Lower leg skin (tissue), 4 donors: Measurements from ENCODE around the gene RASA2. TPM values are rescaled to one million over a fixed set of nuclear protein-coding genes. Genes with fewer than 3 reads are reported as not detected.

Experiments
- DNase-seq, 2 donors: peaks; one replicate each; pipeline ENCODE4 v3.0.0-alpha.2; 2019; ENCODE audit warnings: low spot score in 2 of 2
- H3K4me3 ChIP-seq: fragments of 200-600 bp; sonication (generic); 2 replicates; pipeline ENCODE4 v1.5.1; 2017; ENCODE audit warnings: mild to moderate bottlenecking, low read depth; ENCODE audit not compliant: poor library complexity, severe bottlenecking
- POLR2A ChIP-seq, 2 donors: fragments of 450-650 bp; IDR thresholded peaks; one replicate each; pipeline ENCODE4 v1.6.1; 2016 to 2017; ENCODE audit warnings: antibody characterized with exemption in 2 of 2, mild to moderate bottlenecking in 1 of 2, moderate library complexity in 1 of 2
- WGBS, 2 donors: methylation state at CpG; one replicate each; pipeline ENCODE4 v1.1.5; 2018; 5-methylcytosine and 5-hydroxymethylcytosine counted together
- intact Hi-C: fragments of 100-400 bp; cut with DNase I; formaldehyde crosslinking; loops from one replicate; pipeline ENCODE4 v1.15.0; 2023; ENCODE audit warnings: low total_unique reads
- total RNA-seq, 4 donors: library from RNA; depleted of rRNA; stranded (reverse); fragments of >200 nt; gene quantifications; one replicate each; pipeline ENCODE4 v1.1.0, GENCODE V29; 2016
- TF ChIP-seq, protein P1 (sequence below), 3 donors: fragments of 450-650 bp; IDR thresholded peaks; one replicate each; pipeline ENCODE4 v1.5.1; 2016; ENCODE audit warnings: antibody characterized with exemption in 3 of 3, mild to moderate bottlenecking in 3 of 3, moderate library complexity in 2 of 3

RASA2 gene
- total RNA-seq, 4 donors from 2014 or later: 18.7 to 46.2 (median 21.2) TPM

DNA sequence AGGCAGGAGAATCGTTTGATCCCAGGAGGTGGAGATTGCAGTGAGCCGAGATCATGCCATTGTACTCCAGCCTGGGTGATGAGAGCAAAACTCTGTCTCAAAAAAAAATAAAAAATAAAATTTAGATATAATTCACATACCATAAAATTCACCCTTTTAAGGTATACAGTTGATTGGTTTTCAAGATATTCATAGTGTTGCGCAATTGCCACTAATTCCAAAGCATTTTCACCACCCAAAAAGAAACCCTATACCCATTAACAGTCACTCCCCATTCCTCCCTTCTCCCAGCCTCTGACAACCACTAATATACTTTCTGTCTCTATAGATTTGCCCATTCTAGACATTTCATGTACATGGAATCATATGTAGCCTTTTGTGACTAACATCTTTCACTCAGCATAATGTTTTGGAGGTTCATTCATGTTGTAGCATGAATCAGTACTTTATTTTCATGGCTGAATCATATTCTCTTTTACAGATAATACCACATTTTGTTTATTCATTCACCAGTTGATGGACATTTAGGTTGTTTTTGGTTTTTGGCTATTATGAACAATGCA lies 116.7 kb downstream of the RASA2 start:
- no peak overlapping the region for H3K4me3 ChIP-seq
- intact Hi-C loops: no loop called here
- TF ChIP-seq, protein P1, sequence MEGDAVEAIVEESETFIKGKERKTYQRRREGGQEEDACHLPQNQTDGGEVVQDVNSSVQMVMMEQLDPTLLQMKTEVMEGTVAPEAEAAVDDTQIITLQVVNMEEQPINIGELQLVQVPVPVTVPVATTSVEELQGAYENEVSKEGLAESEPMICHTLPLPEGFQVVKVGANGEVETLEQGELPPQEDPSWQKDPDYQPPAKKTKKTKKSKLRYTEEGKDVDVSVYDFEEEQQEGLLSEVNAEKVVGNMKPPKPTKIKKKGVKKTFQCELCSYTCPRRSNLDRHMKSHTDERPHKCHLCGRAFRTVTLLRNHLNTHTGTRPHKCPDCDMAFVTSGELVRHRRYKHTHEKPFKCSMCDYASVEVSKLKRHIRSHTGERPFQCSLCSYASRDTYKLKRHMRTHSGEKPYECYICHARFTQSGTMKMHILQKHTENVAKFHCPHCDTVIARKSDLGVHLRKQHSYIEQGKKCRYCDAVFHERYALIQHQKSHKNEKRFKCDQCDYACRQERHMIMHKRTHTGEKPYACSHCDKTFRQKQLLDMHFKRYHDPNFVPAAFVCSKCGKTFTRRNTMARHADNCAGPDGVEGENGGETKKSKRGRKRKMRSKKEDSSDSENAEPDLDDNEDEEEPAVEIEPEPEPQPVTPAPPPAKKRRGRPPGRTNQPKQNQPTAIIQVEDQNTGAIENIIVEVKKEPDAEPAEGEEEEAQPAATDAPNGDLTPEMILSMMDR (IDR thresholded peaks at IDR 0.05): no peak
- TF ChIP-seq POLR2A (IDR thresholded peaks at IDR 0.05): no peak
- 97 to 100% methylated on average over 3 of the region's 3 CpGs for WGBS, 2 donors
- DNase-seq: no peak

DNA sequence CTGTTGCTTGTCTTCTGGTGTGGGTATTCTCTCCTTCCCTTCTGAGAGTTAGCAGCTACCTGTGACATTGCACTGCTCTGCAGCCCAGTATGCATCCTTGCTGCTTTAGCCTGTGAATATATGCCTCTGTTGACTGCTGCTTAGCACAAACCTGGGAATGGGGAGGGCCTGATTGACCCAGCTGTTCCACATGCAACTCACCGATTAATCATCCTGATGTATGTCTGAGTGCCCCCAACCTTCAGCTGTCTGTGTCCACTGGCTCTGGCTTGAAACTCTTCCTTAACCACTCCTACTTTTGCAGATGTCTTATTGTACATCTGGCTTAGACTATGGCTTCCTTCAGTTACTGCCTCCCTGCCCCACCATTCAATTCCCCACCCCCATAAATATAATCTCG lies 119.1 kb downstream of the RASA2 start:
- no peak overlapping the region for H3K4me3 ChIP-seq
- TF ChIP-seq, protein P1 (IDR thresholded peaks at IDR 0.05): no peak
- no peak for TF ChIP-seq POLR2A (IDR thresholded peaks at IDR 0.05)
- WGBS, 2 donors: 81 to 84% methylated on average over 2 of the region's 2 CpGs
- no peak for DNase-seq
- intact Hi-C loops: no loop called here

DNA sequence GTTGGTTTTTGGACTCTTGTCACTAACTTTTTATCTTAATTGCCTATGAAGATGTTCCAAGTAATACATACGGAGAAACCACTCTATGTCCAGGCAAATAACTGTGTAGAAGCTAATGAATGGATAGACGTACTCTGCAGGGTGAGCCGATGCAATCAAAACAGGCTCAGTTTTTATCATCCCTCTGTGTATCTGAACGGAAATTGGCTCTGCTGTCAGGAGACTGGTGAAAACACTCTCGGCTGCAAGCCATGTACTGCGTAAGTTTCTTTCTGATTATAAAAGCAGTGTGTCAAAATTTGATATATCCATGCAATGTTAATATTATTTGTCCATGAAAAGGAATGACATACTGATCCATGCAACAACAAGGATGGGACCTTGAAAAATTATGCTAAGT lies 121.6 kb downstream of the RASA2 start:
- intact Hi-C loops: no loop called here
- WGBS, 2 donors: 87 to 91% methylated on average over 6 of the region's 6 CpGs
- H3K4me3 ChIP-seq: no peak overlapping the region
- TF ChIP-seq, protein P1 (IDR thresholded peaks at IDR 0.05): no peak
- no peak for TF ChIP-seq POLR2A (IDR thresholded peaks at IDR 0.05)
- DNase-seq: no peak

GRCh38 chr3:141610939-141611338 lies 124.1 kb downstream of the RASA2 start:
- WGBS, 2 donors: 87 to 93% methylated on average over 1 of the region's 1 CpG
- TF ChIP-seq, protein P1 (IDR thresholded peaks at IDR 0.05): no peak
- TF ChIP-seq POLR2A (IDR thresholded peaks at IDR 0.05): no peak
- H3K4me3 ChIP-seq: no peak overlapping the region
- intact Hi-C loops: no loop called here
- no peak for DNase-seq

DNA sequence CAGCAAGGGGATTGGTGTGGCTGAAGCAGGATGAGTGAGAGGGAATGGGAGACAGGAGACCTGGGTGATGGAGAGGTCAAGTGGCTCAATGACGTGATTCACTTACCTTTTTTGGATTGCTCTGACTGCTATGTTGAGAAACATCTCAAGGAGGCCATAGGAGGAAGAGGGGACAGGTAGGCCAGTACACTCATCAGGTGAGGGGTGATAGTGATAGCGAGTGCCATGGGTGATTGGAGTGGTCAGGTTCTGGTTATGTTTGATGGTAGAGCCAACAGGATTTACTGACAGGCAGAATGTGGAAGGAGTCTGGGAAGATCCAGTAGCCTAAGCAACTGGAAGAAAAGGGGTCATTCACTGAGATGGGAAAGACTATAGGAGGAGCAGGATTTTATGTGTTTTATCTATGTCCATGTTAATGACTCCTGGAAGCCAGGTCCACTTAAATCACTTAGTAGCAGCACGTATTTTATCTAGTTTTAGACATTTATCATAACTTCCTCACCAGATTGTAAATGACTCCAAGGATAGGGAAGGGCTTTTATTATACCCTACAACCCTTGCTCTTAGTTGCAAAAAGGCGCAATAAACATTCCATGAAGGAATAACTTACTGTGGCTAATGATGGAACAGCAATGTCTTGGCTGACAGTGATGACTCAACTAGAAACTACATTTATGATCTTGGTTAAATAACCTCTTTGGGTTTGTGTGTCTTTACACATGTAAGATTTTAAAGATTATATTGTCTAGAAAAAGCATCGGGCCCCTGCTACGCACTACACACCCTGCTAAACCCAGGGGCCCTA lies 131.5 kb downstream of the RASA2 start:
- DNase-seq: no peak
- WGBS, 2 donors: 92 to 93% methylated on average over 6 of the region's 6 CpGs
- TF ChIP-seq, protein P1 (IDR thresholded peaks at IDR 0.05): no peak
- no peak for TF ChIP-seq POLR2A (IDR thresholded peaks at IDR 0.05)
- intact Hi-C loops: no loop called here
- no peak overlapping the region for H3K4me3 ChIP-seq
